COLO668 (cell line): ENCODE results near the gene LMO3.

Source experiments
- DNase-seq: peaks from one replicate; lab custom pipeline; 2025; ENCODE audit not compliant: unreplicated experiment; lab: John Stamatoyannopoulos, UW

Gene LMO3

GRCh38 chr12:16602412-16602811, 3.5 kb downstream of the LMO3 start:
- DNase-seq, result no peak

- no peak for DNase-seq
Observed at GRCh38 chr12:16600525-16600924, 5.4 kb downstream of the LMO3 start.

- no peak for DNase-seq
Observed at GRCh38 chr12:16599081-16599480, 6.9 kb downstream of the LMO3 start.

- no peak for DNase-seq
Observed at GRCh38 chr12:16594797-16595196, 11.2 kb downstream of the LMO3 start.

- DNase-seq, result no peak
Observed at GRCh38 chr12:16593546-16593945, 12.4 kb downstream of the LMO3 start.

GRCh38 chr12:16590645-16591044, 15.3 kb downstream of the LMO3 start:
- no peak for DNase-seq

- no peak for DNase-seq
Observed at GRCh38 chr12:16588812-16589211, 17.1 kb downstream of the LMO3 start.

GRCh38 chr12:16587514-16587913, 18.4 kb downstream of the LMO3 start:
- no peak for DNase-seq

- DNase-seq, result no peak
Observed at GRCh38 chr12:16587110-16587453, 18.9 kb downstream of the LMO3 start.

GRCh38 chr12:16586350-16587109, 19.4 kb downstream of the LMO3 start:
- no peak for DNase-seq

GRCh38 chr12:16585781-16586180, 20.2 kb downstream of the LMO3 start:
- no peak for DNase-seq

- no peak for DNase-seq
Observed at GRCh38 chr12:16583969-16584745, 21.8 kb downstream of the LMO3 start.

- no peak for DNase-seq
Observed at GRCh38 chr12:16581416-16581815, 24.5 kb downstream of the LMO3 start.

GRCh38 chr12:16579041-16579440, 26.9 kb downstream of the LMO3 start:
- no peak for DNase-seq

GRCh38 chr12:16573398-16574077, 32.4 kb downstream of the LMO3 start:
- DNase-seq, result no peak

- DNase-seq, result no peak
Observed at GRCh38 chr12:16568873-16569272, 37.1 kb downstream of the LMO3 start.

GRCh38 chr12:16564675-16565074, 41.3 kb downstream of the LMO3 start:
- DNase-seq, result no peak

- DNase-seq, result no peak
Observed at GRCh38 chr12:16563504-16563903, 42.5 kb downstream of the LMO3 start.

- no peak for DNase-seq
Observed at GRCh38 chr12:16562921-16563320, 43.0 kb downstream of the LMO3 start.

GRCh38 chr12:16562435-16562834, 43.5 kb downstream of the LMO3 start:
- DNase-seq, result no peak

GRCh38 chr12:16560273-16560672, 45.7 kb downstream of the LMO3 start:
- DNase-seq, result no peak

- no peak for DNase-seq
Observed at GRCh38 chr12:16555630-16556029, 50.3 kb downstream of the LMO3 start.
